Subcutaneous abdominal adipose tissue (tissue), 5 donors: ENCODE results near the gene C13orf46.

ENCODE experiments used
- H3K27ac ChIP-seq: one replicate; pipeline ENCODE4 v1.7.0; 2013; ENCODE audit warnings: low read depth, mild to moderate bottlenecking, inconsistent platforms, low read length, moderate library complexity
- H3K27me3 ChIP-seq, 5 donors: one replicate each; pipeline ENCODE4 v1.7.0; 2013; ENCODE audit warnings: low read length in 5 of 5, inconsistent platforms in 1 of 5; ENCODE audit not compliant: control insufficient read depth in 5 of 5, insufficient read depth in 4 of 5
- H3K36me3 ChIP-seq, 5 donors: one replicate each; pipeline ENCODE4 v1.7.0; 2013; ENCODE audit warnings: low read length in 5 of 5; ENCODE audit not compliant: control insufficient read depth in 5 of 5, insufficient read depth in 5 of 5
- H3K4me1 ChIP-seq, 5 donors: one replicate each; pipeline ENCODE4 v1.7.0; 2013; ENCODE audit warnings: low read length in 5 of 5, mild to moderate bottlenecking in 3 of 5, moderate library complexity in 1 of 5; ENCODE audit not compliant: control insufficient read depth in 5 of 5, insufficient read depth in 5 of 5
- H3K4me3 ChIP-seq, 5 donors: one replicate each; pipeline ENCODE4 v1.7.0; 2013; ENCODE audit warnings: low read length in 5 of 5, low read depth in 1 of 5
- H3K9ac ChIP-seq, 5 donors: one replicate each; pipeline ENCODE4 v1.7.0; 2013; ENCODE audit warnings: low read length in 5 of 5, mild to moderate bottlenecking in 4 of 5, moderate library complexity in 3 of 5
- H3K9me3 ChIP-seq, 5 donors: one replicate each; pipeline ENCODE4 v1.7.0; 2013; ENCODE audit warnings: low read length in 5 of 5; ENCODE audit not compliant: control insufficient read depth in 5 of 5
- donor health status: healthy.
- donor health status: healthy.
- donor health status: healthy.
- donor health status: healthy.
- donor health status: healthy.

Gene C13orf46

DNA sequence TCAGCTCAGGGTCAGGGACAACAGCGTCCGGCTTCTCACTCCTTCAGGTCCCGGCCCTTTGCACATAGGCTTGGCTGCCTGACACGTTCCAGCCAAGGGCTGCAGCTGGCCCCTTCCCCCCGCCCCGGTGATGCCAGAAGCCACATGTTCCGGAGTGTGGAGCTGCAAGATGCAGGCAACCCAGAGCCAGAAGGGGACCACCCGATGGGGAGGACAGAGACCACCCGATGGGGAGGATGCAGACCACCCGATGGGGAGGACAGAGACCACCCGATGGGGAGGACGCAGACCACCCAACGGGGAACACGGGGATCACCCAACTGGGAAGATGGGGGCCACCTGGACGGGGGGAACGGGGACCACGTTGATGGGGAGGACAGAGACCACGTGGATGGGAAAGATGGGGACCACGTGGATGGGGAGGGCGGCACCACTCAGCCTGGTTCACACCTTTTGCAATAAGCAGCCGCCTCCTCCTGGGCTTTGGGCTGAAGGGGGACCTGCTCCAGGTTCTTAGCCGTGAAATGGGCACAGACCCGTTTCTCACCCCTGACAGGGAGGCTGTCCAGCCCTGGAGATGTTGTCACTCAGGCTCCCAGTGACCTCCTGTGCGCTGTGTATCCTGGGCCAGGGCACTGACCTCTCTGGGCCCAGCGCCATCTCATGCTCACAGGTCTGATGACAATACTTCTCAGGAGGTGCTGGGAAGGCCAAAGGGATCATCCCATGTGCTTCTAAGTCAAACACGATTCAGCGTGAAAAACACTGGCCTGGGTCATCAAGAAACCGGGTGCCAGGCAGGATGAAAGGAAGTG is 34.5 kb downstream of the C13orf46 start:
- H3K4me3 ChIP-seq: no peak overlapping the region
- H3K27ac ChIP-seq: no peak overlapping the region
- no peak overlapping the region for H3K9ac ChIP-seq
- H3K36me3 ChIP-seq: no peaks in the 10 kb centered on the region
- H3K9me3 ChIP-seq: no peaks in the 10 kb centered on the region
- peaks cover 24 to 55% (median 37%) of the 10 kb centered on the region in 5 donors for H3K27me3 ChIP-seq
- H3K4me1 ChIP-seq: peaks cover 0 to 36% (median 11%) of the 10 kb centered on the region in 5 donors

- H3K36me3 ChIP-seq: no peaks in the 10 kb centered on the region
- peaks cover 24 to 55% (median 37%) of the 10 kb centered on the region in 5 donors for H3K27me3 ChIP-seq
- H3K4me3 ChIP-seq: no peak overlapping the region
- H3K9ac ChIP-seq: no peak overlapping the region
- peaks cover 0 to 36% (median 11%) of the 10 kb centered on the region in 5 donors for H3K4me1 ChIP-seq
- H3K9me3 ChIP-seq: no peaks in the 10 kb centered on the region
- H3K27ac ChIP-seq: no peak overlapping the region
Observed at GRCh38 chr13:113938716-113939115, 35.2 kb downstream of the C13orf46 start.

GRCh38 chr13:113938246-113938645 is 35.6 kb downstream of the C13orf46 start:
- H3K9me3 ChIP-seq: no peaks in the 10 kb centered on the region
- no peak overlapping the region for H3K27ac ChIP-seq
- no peak overlapping the region for H3K4me3 ChIP-seq
- no peaks in the 10 kb centered on the region for H3K36me3 ChIP-seq
- H3K27me3 ChIP-seq: peaks cover 22 to 55% (median 37%) of the 10 kb centered on the region in 5 donors
- peaks cover 0 to 36% (median 11%) of the 10 kb centered on the region in 5 donors for H3K4me1 ChIP-seq
- no peak overlapping the region for H3K9ac ChIP-seq

DNA sequence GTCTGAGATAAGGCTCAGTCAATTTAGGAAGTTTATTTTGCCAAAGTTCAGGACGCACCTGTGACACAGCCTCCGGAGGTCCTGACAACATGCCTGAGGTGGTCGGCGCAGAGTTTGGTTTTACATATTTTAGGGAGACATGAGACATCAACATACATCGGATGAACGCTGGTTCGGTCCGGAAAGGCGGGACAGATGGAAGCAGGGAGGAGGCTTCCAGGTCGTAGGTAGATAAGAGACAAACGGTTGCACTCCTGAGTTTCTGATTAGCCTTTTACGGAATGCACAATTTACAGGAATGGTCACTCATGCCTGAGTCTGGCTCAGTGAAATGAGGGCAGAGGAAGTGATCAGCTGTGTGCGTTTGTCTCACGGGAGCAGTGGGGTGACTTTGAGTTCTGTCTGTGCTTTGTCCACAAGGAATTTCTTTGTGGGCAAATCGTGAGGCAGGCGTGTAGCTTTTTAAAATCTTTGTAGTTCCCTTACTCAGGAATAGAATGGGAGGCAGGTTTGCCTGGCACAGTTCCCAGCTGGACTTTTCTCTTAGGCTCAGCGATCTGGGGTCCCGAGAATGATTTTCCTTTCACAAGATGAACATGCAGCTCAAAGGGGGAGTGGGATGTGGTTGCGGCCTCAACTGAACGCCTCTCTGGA is 36.2 kb downstream of the C13orf46 start:
- no peak overlapping the region for H3K9ac ChIP-seq
- H3K4me3 ChIP-seq: no peak overlapping the region
- H3K27me3 ChIP-seq: peaks cover 22 to 50% (median 37%) of the 10 kb centered on the region in 5 donors

GRCh38 chr13:113937073-113937472 is 36.8 kb downstream of the C13orf46 start:
- Histone ChIP-seq H3K9ac (no peak overlapping the region), H3K9me3 (no peaks in the 10 kb centered on the region), H3K36me3 (no peaks in the 10 kb centered on the region), H3K27ac (no peak overlapping the region), H3K4me1 (peaks cover 0 to 36% (median 11%) of the 10 kb centered on the region in 5 donors), H3K27me3 (peaks cover 22 to 50% (median 40%) of the 10 kb centered on the region in 5 donors), H3K4me3 (no peak overlapping the region)

More for the DNA sequence above, 36.2 kb downstream of the C13orf46 start:
- Histone ChIP-seq H3K36me3 (no peaks in the 10 kb centered on the region), H3K4me1 (peaks cover 0 to 36% (median 11%) of the 10 kb centered on the region in 5 donors), H3K9me3 (no peaks in the 10 kb centered on the region), H3K27ac (no peak overlapping the region)

GRCh38 chr13:113936166-113936965 is 37.5 kb downstream of the C13orf46 start:
- Histone ChIP-seq H3K9ac (no peak overlapping the region), H3K27me3 (peaks cover 23 to 53% (median 38%) of the 10 kb centered on the region in 5 donors), H3K36me3 (no peaks in the 10 kb centered on the region), H3K9me3 (no peaks in the 10 kb centered on the region), H3K4me1 (peaks cover 0 to 36% (median 11%) of the 10 kb centered on the region in 5 donors), H3K4me3 (no peak overlapping the region), H3K27ac (no peak overlapping the region)

GRCh38 chr13:113935001-113935844 is 38.7 kb downstream of the C13orf46 start:
- H3K36me3 ChIP-seq: no peaks in the 10 kb centered on the region
- H3K4me3 ChIP-seq: no peak overlapping the region
- H3K27ac ChIP-seq: no peak overlapping the region
- no peak overlapping the region for H3K9ac ChIP-seq
- no peaks in the 10 kb centered on the region for H3K9me3 ChIP-seq
- peaks cover 0 to 36% (median 11%) of the 10 kb centered on the region in 5 donors for H3K4me1 ChIP-seq
- peaks cover 28 to 60% (median 38%) of the 10 kb centered on the region in 5 donors for H3K27me3 ChIP-seq

- Histone ChIP-seq H3K9me3 (no peaks in the 10 kb centered on the region), H3K36me3 (no peaks in the 10 kb centered on the region), H3K27me3 (peaks cover 26 to 55% (median 36%) of the 10 kb centered on the region in 5 donors), H3K27ac (no peak overlapping the region), H3K4me3 (no peak overlapping the region), H3K9ac (no peak overlapping the region), H3K4me1 (peaks cover 0 to 37% (median 14%) of the 10 kb centered on the region in 5 donors)
Observed at GRCh38 chr13:113934576-113934975, 39.3 kb downstream of the C13orf46 start.

DNA sequence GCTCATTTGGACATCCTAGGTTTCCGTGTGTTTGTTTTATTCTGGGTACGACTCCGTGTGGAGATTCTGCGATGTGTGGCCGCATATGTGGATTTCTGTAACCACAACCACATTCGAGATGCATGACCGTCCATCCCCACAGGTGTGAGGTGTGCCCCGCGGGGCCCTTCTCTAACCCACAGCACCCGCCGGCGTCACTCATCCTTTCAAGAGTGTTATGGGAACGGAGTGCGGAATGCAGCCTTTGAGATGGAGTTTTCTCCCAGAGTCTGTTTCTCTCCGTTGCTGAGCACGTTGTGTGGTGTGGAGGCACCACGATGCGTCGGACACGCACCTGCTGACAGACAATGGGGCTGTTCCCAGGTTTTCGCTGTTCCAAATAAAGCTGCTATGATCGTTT is 40.0 kb downstream of the C13orf46 start:
- no peaks in the 10 kb centered on the region for H3K36me3 ChIP-seq
- no peak overlapping the region for H3K9ac ChIP-seq
- H3K4me3 ChIP-seq: no peak overlapping the region
- peaks cover 4 to 43% (median 21%) of the 10 kb centered on the region in 5 donors for H3K4me1 ChIP-seq
- H3K27me3 ChIP-seq: peaks cover 23 to 50% (median 30%) of the 10 kb centered on the region in 5 donors
- no peaks in the 10 kb centered on the region for H3K9me3 ChIP-seq
- no peak overlapping the region for H3K27ac ChIP-seq
